Activated naive CD4-positive, alpha-beta T cell treated with anti-CD3 and anti-CD28 coated beads, Interleukin-2, amount 10 ng/mL, durations not matched to agents 7 days and 5 days (primary cell): ENCODE data around the gene SPDYE3.
"Not testable (repeated sequence)": the region's sequence is repeated elsewhere in the genome, so short reads cannot be mapped to it uniquely, and the experiment has no call there.

Experiments used
- CTCF ChIA-PET: fragments of 350-600 bp; sonication (Branson Sonifier 250); formaldehyde crosslinking; loops from one replicate; lab custom pipeline; 2021; ENCODE audit warnings: antibody characterized with exemption; lab: Charles Lee
- DNase-seq: peaks from one replicate; pipeline ENCODE4 v3.0.0-alpha.2; 2020
- H3K27ac Mint-ChIP-seq: one replicate; pipeline ENCODE4 v1.8.0; 2021; ENCODE audit warnings: mild to moderate bottlenecking, moderate library complexity, mixed read lengths
- H3K27me3 Mint-ChIP-seq: one replicate; pipeline ENCODE4 v1.8.0; 2021; ENCODE audit warnings: mild to moderate bottlenecking, mixed read lengths
- H3K36me3 Mint-ChIP-seq: one replicate; pipeline ENCODE4 v1.8.0; 2021; ENCODE audit warnings: mixed read lengths
- H3K4me1 Mint-ChIP-seq: one replicate; pipeline ENCODE4 v1.8.0; 2021; ENCODE audit warnings: mixed read lengths
- H3K4me3 Mint-ChIP-seq: one replicate; pipeline ENCODE4 v1.8.0; 2021; ENCODE audit warnings: mild to moderate bottlenecking, moderate library complexity, mixed read lengths
- H3K9me3 Mint-ChIP-seq: one replicate; pipeline ENCODE4 v1.8.0; 2021; ENCODE audit warnings: mixed read lengths

SPDYE3 gene

DNA sequence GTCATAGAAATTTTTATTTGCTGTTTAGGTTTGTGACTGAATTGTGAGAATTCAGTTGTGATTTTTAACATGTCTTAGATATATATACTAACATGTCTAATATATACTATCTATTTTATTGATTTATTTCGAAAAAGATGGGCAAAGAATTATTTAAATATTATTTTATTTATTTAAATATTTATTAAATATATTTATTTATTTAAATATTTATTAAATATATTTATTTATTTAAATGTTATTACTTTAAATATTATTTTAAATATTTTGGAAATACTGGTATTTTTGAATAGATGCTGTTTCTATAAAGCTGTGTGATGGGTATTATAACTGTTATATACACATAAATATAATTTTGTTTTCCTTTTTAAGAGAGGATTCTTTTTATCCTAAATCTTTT lies 14.1 kb downstream of the SPDYE3 start:
- CTCF ChIA-PET, DNase-seq, H3K27me3 Mint-ChIP-seq, H3K9me3 Mint-ChIP-seq, H3K4me3 Mint-ChIP-seq, H3K27ac Mint-ChIP-seq: not testable (repeated sequence)
- peaks cover 14% of the 10 kb centered on the region for H3K4me1 Mint-ChIP-seq
- peaks cover 30% of the 10 kb centered on the region for H3K36me3 Mint-ChIP-seq

DNA sequence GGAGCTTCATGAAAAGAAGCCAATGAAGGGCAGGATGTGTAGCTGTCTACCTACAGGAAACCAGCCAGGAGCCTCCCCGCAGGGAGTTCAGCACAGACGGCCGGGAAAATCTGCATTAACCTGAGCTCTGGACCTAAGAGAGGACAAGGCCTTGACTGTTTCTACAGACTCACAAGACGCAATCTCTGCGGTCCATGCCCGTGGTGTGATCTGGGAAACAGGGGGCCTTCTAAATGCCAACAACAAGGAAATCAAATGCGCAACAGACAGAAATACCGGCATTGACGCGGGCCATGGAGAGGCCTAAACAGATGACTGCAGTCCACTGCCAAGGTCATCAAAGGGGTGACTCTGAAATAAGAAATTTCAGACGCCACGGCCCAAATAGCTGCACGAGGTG lies 16.7 kb downstream of the SPDYE3 start:
- peaks cover 35% of the 10 kb centered on the region for H3K36me3 Mint-ChIP-seq
- CTCF ChIA-PET, H3K4me1 Mint-ChIP-seq, DNase-seq, H3K27ac Mint-ChIP-seq, H3K9me3 Mint-ChIP-seq, H3K27me3 Mint-ChIP-seq, H3K4me3 Mint-ChIP-seq: not testable (repeated sequence)

DNA sequence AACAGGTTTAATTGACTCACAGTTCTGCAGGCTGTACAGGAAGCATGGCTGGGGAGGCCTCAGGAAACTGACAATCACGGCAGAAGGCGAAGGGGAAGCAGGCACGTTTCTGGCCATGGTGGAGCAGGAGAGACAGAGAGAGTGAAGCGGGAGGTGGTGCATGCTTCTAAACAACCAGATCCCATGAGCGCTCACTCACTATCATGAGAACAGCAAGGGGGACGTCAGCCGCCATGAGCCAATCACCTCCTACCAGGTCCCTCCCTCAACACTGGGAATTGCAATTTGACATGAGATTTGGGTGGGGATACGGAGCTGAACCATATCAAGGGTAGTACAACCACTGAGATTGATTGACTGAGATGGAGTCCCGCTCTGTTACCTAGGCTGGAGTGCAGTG lies 18.2 kb downstream of the SPDYE3 start:
- H3K9me3 Mint-ChIP-seq, H3K4me3 Mint-ChIP-seq, DNase-seq, H3K27ac Mint-ChIP-seq, H3K4me1 Mint-ChIP-seq, H3K27me3 Mint-ChIP-seq, CTCF ChIA-PET: not testable (repeated sequence)
- H3K36me3 Mint-ChIP-seq, result peaks cover 32% of the 10 kb centered on the region

DNA sequence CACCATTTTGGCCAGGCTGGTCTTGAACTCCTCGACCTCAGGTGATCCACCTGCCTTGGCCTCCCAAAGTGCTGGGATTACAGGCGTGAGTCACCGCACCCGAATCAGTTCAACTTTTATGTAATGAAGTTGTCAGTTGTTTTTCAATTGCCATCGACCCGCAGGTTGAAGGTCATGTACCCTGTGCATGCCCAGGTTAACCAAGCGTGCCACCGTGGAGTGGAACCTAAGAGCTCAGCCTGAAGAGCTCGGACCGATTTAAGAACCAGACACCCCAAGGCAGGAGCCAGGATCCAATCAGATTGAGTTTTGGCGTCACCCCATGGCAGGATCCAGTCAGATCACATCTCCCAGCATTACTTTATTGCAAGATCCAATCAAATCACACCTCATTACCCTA lies 19.4 kb downstream of the SPDYE3 start:
- H3K27me3 Mint-ChIP-seq, H3K4me3 Mint-ChIP-seq, H3K27ac Mint-ChIP-seq, CTCF ChIA-PET, DNase-seq, H3K9me3 Mint-ChIP-seq, H3K4me1 Mint-ChIP-seq: not testable (repeated sequence)
- H3K36me3 Mint-ChIP-seq, result peaks cover 31% of the 10 kb centered on the region

DNA sequence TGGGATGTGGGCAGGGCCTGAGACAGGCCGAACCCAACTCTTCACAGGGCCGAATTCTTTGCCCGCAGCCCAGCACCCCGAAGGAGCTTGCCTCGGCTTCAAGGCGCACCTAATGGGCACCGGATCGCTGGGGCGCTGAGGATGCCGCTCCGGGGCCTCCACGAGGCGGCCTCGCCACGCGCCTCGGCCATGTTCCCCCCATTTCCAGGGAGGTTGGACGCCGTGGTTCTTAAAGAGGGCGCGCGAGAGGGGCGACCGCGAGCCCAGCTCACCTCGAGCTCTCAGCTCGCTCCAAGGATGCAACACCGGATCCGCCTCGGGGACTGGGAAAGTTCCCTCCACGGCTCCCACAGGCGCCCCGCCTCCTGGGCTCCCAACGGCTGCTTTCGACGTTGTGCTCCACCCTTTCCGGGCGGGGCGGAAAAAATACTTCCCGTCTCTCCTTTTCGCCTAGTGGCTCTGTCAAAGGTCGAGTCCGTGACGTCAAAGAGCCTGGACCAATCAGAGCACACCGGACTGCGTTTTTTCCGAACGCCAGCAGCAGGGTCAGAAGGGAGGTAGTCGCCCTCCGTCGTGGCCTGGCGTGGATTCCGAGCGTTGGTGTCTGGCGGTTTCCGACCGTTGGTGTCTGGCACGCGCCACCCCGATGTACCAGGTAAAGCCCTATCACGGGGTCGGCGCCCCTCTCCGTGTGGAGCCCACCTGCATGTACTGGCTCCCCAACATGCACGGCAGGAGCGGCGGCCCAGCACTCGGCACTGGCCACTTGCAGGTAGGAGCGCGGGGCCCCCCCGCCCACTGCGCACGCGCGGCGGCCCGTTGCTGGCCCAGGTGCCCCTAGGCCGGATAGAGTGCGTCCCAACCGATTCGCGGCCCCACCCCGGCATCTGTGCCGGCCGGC lies 28.3 kb downstream of the SPDYE3 start:
- H3K27ac Mint-ChIP-seq, result peak overlapping the region; percentile 98
- peaks cover 29% of the 10 kb centered on the region for H3K4me1 Mint-ChIP-seq
- peak overlapping the region; percentile 95 for H3K4me3 Mint-ChIP-seq
- peak; percentile 93 for DNase-seq
- CTCF ChIA-PET, result interaction anchor here (0.7 kb wide), 1 partner anchor 136 kb away, joined by 3 read pairs; no protein-coding TSS in a partner anchor
- H3K27me3 Mint-ChIP-seq, H3K9me3 Mint-ChIP-seq: not testable (repeated sequence)
- H3K36me3 Mint-ChIP-seq, result peaks cover 25% of the 10 kb centered on the region

DNA sequence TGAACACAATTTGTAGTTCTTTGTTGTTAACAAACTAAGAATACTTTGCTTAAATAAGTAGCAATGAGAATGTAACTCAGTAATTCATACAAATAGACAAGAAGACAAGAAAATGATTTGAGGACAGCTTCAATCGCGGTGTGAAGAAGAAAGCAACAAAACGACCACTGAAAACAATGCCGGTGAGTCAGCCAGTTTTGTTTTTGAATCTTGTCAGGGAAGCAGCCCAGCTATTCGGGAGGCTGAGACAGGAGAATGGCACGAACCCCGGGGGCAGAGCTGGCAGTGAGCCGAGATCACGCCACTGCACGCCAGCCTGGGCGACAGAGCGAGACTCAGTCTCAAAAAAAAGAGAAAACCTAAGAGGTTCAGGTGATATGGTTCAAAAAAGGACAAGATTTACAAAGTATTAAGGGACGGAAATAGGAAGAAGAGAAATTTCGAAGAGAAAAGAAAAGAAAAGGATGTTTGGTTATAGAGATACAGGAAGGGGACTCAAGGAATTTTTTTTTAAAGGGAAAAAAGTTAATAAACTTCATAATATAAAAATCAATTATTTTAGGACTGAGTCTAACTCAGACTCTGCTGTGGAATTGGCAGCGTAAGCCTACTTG lies 30.7 kb downstream of the SPDYE3 start:
- H3K27ac Mint-ChIP-seq, result peak overlapping the region; percentile 70
- H3K4me3 Mint-ChIP-seq, H3K27me3 Mint-ChIP-seq, CTCF ChIA-PET, H3K9me3 Mint-ChIP-seq, DNase-seq: not testable (repeated sequence)
- peaks cover 38% of the 10 kb centered on the region for H3K36me3 Mint-ChIP-seq
- peaks cover 40% of the 10 kb centered on the region for H3K4me1 Mint-ChIP-seq

DNA sequence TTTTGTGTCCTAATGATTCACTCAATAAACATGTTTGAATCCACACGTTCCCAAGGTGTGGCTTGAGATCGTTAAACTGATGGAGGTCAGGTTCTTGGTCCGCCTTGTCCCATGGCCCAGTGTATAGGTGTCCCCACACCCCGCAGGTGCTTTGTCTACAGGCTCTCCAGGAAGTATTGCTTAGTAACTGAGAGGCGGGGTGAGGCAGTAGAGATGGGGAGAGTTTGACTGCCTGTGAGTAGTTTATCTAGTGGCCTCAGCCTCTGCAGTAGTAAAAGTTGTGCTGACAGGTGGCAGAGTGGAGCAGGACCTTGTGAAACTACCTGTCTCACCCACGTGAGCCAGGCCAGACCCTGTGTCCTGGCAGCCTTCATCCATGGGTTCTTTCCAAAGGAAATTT lies 33.8 kb downstream of the SPDYE3 start:
- Mint-ChIP-seq H3K36me3 (peaks cover 43% of the 10 kb centered on the region), H3K4me1 (peaks cover 55% of the 10 kb centered on the region)
- H3K4me3 Mint-ChIP-seq, H3K9me3 Mint-ChIP-seq, CTCF ChIA-PET, H3K27me3 Mint-ChIP-seq, H3K27ac Mint-ChIP-seq, DNase-seq: not testable (repeated sequence)

DNA sequence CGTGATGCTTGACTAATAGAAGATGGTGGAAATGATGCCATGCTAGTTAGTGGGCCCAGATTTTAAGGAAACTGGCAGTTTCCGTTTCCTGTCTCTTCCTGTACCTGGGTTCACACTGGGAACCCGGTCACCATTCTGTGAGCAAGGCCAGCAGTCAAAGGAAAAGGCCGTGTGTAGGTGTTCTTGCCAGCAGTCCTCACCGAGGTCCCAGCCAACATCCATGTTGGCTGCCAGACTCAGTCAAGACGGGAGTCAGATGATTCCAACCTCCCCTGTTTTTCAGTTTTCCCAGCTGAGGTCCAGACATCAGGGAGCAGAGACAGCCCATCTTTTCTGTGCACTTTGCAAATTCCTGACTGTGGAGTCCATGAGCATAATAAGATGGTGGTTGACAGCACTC lies 35.3 kb downstream of the SPDYE3 start:
- Mint-ChIP-seq H3K9me3 (no peaks in the 10 kb centered on the region), H3K27ac (peak overlapping the region; percentile 69), H3K4me1 (peaks cover 47% of the 10 kb centered on the region), H3K27me3 (no peaks in the 10 kb centered on the region), H3K4me3 (no peak overlapping the region), H3K36me3 (peaks cover 53% of the 10 kb centered on the region)
- DNase-seq, result no peak
- CTCF ChIA-PET, result no interaction called here

DNA sequence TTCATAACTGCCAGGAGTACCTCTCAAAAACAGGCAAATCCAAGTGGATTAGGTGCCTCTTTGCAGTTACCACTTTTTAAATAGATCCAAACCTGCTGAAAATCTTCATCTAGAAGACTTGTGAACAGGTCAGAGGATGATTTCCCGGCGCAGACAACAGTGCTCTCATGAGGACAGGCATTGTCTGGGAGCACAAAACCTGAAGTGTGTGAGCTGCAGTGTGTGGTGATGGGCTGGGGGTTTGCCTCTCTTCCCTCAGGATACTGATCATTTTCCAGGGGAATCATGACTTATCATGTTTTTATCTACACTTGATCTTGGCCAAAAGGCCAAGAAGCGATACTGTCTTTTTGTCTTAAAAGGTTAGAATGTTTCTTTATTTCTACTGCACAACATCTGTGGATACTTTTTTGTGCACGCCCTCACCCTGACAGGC lies 36.6 kb downstream of the SPDYE3 start:
- H3K27ac Mint-ChIP-seq, result peak overlapping the region; percentile 96
- peaks cover 52% of the 10 kb centered on the region for H3K36me3 Mint-ChIP-seq
- peaks cover 41% of the 10 kb centered on the region for H3K4me1 Mint-ChIP-seq
- CTCF ChIA-PET, result interaction anchor here (0.9 to 1.6 kb wide), 2 partner anchors 126 to 211 kb away, joined by 3 to 5 read pairs; no protein-coding TSS in a partner anchor
- H3K9me3 Mint-ChIP-seq, H3K27me3 Mint-ChIP-seq, DNase-seq: not testable (repeated sequence)
- H3K4me3 Mint-ChIP-seq, result peak overlapping the region; percentile 59

DNA sequence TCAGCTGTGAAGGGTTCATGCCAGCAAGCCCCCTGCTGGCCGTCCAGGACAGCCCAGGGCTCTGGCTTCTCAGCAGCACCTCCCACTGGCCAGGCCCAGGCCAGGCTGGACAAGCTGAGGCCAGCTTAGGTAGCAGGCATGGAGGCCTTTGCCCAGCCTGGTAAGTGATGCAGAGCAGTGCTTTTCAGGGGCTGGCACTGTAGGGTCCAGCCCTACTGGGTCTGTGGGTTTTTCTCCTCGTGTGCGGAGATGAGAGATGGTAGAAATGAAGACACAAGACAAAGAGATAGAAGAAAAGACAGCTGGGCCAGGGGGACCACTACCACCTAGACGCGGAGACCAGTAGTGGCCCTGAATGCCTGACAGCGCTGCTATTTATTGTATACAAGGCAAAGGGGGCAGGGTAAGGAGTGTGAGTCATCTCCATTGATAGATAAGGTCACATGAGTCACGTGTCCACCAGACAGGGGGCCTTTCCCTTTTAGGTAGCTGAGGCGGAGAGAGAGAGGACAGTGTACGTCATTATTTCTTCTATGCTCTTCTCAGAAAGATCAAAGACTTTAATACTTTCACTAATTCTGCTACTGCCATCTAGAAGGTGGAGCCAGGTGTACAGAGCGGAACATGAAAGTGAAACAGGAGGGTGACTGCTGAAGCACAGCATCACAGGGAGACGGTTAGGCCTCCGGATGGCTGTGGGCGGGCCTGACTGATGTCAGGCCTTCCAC lies 37.2 kb downstream of the SPDYE3 start:
- CTCF ChIA-PET, result interaction anchor here (0.6 to 2.9 kb wide), 6 partner anchors 126 to 212 kb away, joined by 3 to 13 read pairs (median 4); no protein-coding TSS in a partner anchor
- Mint-ChIP-seq H3K36me3 (peaks cover 54% of the 10 kb centered on the region), H3K4me1 (peaks cover 40% of the 10 kb centered on the region)

DNA sequence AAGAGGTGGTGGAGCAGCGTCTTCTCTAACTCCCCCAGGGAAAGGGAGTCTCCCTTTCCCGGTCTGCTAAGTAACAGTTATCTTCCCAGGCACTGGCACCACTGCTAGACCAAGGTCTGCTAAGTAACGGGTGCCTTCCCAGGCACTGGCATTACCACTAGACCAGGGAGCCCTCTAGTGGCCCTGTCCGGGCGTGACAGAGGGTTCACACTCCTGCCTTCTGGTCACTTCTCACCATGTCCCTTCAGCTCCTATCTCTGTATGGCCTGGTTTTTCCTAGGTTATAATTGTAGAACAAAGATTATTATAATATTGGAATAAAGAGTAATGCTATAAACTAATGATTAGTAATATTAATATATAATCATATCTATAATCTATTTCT lies 37.8 kb downstream of the SPDYE3 start:
- CTCF ChIA-PET, result interaction anchor here (0.6 to 2.9 kb wide), 4 partner anchors 156 to 212 kb away, joined by 3 to 13 read pairs (median 4); no protein-coding TSS in a partner anchor
- Mint-ChIP-seq H3K36me3 (peaks cover 55% of the 10 kb centered on the region), H3K4me3 (peak overlapping the region; percentile 59), H3K4me1 (peaks cover 41% of the 10 kb centered on the region), H3K27ac (peak overlapping the region; percentile 96)
- H3K27me3 Mint-ChIP-seq, H3K9me3 Mint-ChIP-seq: not testable (repeated sequence)
- peak; percentile 77 for DNase-seq

More for the DNA sequence above, 37.2 kb downstream of the SPDYE3 start:
- H3K9me3 Mint-ChIP-seq, H3K27me3 Mint-ChIP-seq: not testable (repeated sequence)
- peak overlapping the region; percentile 96 for H3K27ac Mint-ChIP-seq
- peak; percentile 87 for DNase-seq
- H3K4me3 Mint-ChIP-seq, result peak overlapping the region; percentile 59

DNA sequence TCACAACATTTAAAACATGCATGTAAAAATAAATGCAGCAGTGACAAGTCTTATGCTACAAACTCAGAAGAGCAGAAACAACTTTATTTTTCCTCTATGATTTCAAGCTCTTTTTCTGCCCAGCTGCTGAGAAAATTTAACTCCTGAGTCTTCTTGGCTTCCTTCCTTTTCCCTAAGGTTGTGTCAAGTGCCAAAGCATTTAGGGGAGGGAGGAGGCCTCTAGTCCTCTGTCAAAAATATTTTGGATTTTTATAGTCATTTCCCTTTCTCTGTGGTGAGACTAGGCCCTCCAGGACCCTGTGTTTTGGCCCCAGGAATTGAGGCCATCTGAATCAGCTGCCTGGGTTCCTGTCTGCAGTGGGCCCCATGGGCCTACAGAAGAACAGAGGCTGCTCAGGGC lies 39.4 kb downstream of the SPDYE3 start:
- DNase-seq, result no peak
- H3K36me3 Mint-ChIP-seq, result peaks cover 62% of the 10 kb centered on the region
- H3K4me3 Mint-ChIP-seq, result no peak overlapping the region
- H3K27ac Mint-ChIP-seq, result peak overlapping the region; percentile 49
- no peaks in the 10 kb centered on the region for H3K9me3 Mint-ChIP-seq
- CTCF ChIA-PET, result interaction anchor here (0.7 to 2.9 kb wide), 3 partner anchors 9 to 214 kb away, joined by 3 to 13 read pairs (median 3); no protein-coding TSS in a partner anchor
- H3K4me1 Mint-ChIP-seq, result peaks cover 50% of the 10 kb centered on the region
- H3K27me3 Mint-ChIP-seq, result no peaks in the 10 kb centered on the region

DNA sequence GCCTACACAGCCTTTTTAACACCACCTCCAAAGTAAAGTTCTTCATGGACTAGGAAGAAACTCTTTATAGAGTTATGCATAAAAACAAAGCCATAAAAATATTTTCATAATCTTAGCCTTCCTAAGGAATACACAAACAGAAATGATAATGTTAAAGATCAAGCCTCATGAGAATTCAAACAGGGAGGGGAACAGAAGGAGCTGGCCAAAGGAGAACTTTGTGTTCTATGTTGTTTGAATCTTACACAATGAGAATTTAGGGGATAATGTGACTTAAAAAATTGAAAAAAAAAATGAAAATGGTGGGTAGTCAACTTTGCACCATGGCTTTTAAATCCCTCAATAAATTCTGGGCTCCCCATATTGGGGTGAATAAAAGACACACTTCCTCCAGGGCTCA lies 41.3 kb downstream of the SPDYE3 start:
- no peaks in the 10 kb centered on the region for H3K9me3 Mint-ChIP-seq
- H3K4me3 Mint-ChIP-seq, result no peak overlapping the region
- H3K36me3 Mint-ChIP-seq, result peaks cover 57% of the 10 kb centered on the region
- H3K4me1 Mint-ChIP-seq, result peaks cover 52% of the 10 kb centered on the region
- no peaks in the 10 kb centered on the region for H3K27me3 Mint-ChIP-seq
- CTCF ChIA-PET, result no interaction called here
- no peak overlapping the region for H3K27ac Mint-ChIP-seq
- DNase-seq, result no peak

DNA sequence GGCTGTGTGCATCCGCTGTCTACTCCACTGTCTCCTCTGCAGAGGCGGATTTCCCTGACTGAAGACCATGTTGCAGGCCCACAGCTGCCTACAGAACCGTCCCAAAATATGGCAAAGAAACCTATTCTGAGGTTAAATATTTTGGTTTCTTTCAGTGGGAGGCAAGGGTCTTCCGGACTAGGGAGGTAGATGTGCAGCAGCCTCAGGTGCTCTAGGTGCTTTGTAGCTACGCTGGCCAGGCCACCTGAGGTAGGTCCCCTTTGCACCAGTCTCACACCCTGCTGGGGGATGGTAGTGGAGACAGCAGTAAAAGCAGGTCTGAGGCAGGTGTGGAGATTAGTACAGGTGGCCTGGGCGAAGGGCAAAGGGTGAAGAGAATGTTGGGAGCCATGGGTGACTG lies 42.3 kb downstream of the SPDYE3 start:
- H3K4me3 Mint-ChIP-seq, result no peak overlapping the region
- no peaks in the 10 kb centered on the region for H3K27me3 Mint-ChIP-seq
- peaks cover 53% of the 10 kb centered on the region for H3K36me3 Mint-ChIP-seq
- no peaks in the 10 kb centered on the region for H3K9me3 Mint-ChIP-seq
- peaks cover 42% of the 10 kb centered on the region for H3K4me1 Mint-ChIP-seq
- CTCF ChIA-PET, result no interaction called here
- DNase-seq, result no peak
- H3K27ac Mint-ChIP-seq, result peak overlapping the region; percentile 72
